Stimulated activated CD4-positive, alpha-beta T cell treated with anti-CD3 and anti-CD28 coated beads, Interleukin-1b, Interleukin-23, amount 100 ng/mL, for 1 hour (primary cell): Measurements from ENCODE around the gene MBD6.

Experiments used
- DNase-seq, 2 donors: peaks; one replicate each; pipeline ENCODE4 v3.0.0-alpha.2; 2020; ENCODE audit warnings: low read depth in 2 of 2

Gene MBD6

GRCh38 chr12:57522011-57522886 lies at the start of gene MBD6:
Gene MBD6 (plus strand): TSS chr12:57522824. CDS start chr12:57524304, 1,480 bp downstream.
- DNase-seq: peak; percentile 77 to 86

GRCh38 chr12:57473392-57473791 lies 49.2 kb upstream of the MBD6 start:
- DNase-seq: no peak

GRCh38 chr12:57473886-57474285 lies 48.7 kb upstream of the MBD6 start:
- no peak for DNase-seq

GRCh38 chr12:57474430-57474829 lies 48.2 kb upstream of the MBD6 start:
- no peak for DNase-seq

GRCh38 chr12:57474862-57475261 lies 47.8 kb upstream of the MBD6 start:
- no peak for DNase-seq

- no peak for DNase-seq
Observed at GRCh38 chr12:57475271-57476161, 47.1 kb upstream of the MBD6 start.

GRCh38 chr12:57476162-57476992 lies 46.2 kb upstream of the MBD6 start:
- peak in 1 of 2 donors; percentile 51 for DNase-seq

- no peak for DNase-seq
Observed at GRCh38 chr12:57476993-57477709, 45.5 kb upstream of the MBD6 start.

- DNase-seq: no peak
Observed at GRCh38 chr12:57477710-57478681, 44.6 kb upstream of the MBD6 start.

GRCh38 chr12:57479043-57479375 lies 43.6 kb upstream of the MBD6 start:
- DNase-seq: no peak

- DNase-seq: no peak
Observed at GRCh38 chr12:57479376-57480115, 43.1 kb upstream of the MBD6 start, which contains the start of gene ARHGAP9. Gene ARHGAP9 (minus strand): TSS chr12:57479866. CDS start chr12:57479406, 460 bp downstream.

- DNase-seq: no peak
Observed at GRCh38 chr12:57481671-57482070, 41.0 kb upstream of the MBD6 start.

GRCh38 chr12:57483466-57483865 lies 39.2 kb upstream of the MBD6 start:
- DNase-seq: no peak

- no peak for DNase-seq
Observed at GRCh38 chr12:57485695-57486094, 36.9 kb upstream of the MBD6 start.

- DNase-seq: no peak
Observed at GRCh38 chr12:57487055-57487596, 35.5 kb upstream of the MBD6 start.

GRCh38 chr12:57487597-57488401 lies 34.8 kb upstream of the MBD6 start, which contains the start of gene MARS1:
Gene MARS1 (plus strand): TSS chr12:57488068. CDS start chr12:57488091, 23 bp downstream.
- peak; percentile 71 to 79 for DNase-seq

- DNase-seq: no peak
Observed at GRCh38 chr12:57488402-57489156, 34.0 kb upstream of the MBD6 start.
